Loucy (cell line): Measurements from ENCODE around the gene PKHD1.

Experiments used
- EZH2phosphoT487 ChIP-seq: fragments of 200-600 bp; IDR thresholded peaks from 2 replicates; pipeline ENCODE4 v1.6.1; 2018; ENCODE audit warnings: antibody characterized with exemption, mild to moderate bottlenecking, moderate library complexity, borderline replicate concordance
- TF ChIP-seq, protein P1 (sequence below): fragments of 200-600 bp; sonication (generic); conservative IDR thresholded peaks from 2 replicates; pipeline ENCODE4 v1.5.1; 2014; ENCODE audit warnings: mild to moderate bottlenecking, antibody characterized with exemption, low read length

DNA sequence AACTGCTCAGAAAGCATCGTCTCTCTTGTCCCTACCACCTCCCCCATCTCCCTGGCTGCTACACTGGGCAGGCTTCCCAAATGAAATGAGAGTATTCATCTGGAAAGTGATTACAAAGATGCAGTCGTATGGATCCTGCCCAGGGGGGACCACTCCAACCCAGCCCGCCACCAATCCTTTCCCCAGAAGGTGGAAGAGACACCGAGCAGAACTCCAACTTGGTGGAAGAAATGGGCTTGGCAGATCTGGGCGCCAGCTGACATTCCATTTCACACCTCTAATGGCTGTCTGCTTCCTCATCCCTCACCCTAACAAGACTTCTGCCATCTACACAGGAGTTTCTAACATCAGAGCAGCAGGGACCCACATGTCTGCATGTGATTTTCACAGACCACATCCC lies 12.7 kb downstream of the PKHD1 start:
- TF ChIP-seq, protein P1, sequence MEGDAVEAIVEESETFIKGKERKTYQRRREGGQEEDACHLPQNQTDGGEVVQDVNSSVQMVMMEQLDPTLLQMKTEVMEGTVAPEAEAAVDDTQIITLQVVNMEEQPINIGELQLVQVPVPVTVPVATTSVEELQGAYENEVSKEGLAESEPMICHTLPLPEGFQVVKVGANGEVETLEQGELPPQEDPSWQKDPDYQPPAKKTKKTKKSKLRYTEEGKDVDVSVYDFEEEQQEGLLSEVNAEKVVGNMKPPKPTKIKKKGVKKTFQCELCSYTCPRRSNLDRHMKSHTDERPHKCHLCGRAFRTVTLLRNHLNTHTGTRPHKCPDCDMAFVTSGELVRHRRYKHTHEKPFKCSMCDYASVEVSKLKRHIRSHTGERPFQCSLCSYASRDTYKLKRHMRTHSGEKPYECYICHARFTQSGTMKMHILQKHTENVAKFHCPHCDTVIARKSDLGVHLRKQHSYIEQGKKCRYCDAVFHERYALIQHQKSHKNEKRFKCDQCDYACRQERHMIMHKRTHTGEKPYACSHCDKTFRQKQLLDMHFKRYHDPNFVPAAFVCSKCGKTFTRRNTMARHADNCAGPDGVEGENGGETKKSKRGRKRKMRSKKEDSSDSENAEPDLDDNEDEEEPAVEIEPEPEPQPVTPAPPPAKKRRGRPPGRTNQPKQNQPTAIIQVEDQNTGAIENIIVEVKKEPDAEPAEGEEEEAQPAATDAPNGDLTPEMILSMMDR = no peak
- no peak for TF ChIP-seq EZH2phosphoT487
